K562 (cell line): ENCODE measurements around the gene KRT8. TPM values are rescaled to one million over a fixed set of nuclear protein-coding genes. Genes with fewer than 3 reads are reported as not detected.

ENCODE experiments used
- CBX2 ChIP-seq: fragments of 200-600 bp; sonication (generic); IDR thresholded peaks from one replicate; pipeline ENCODE4 v1.6.1; 2012; ENCODE audit warnings: mild to moderate bottlenecking, low read length, inconsistent platforms; ENCODE audit not compliant: insufficient read depth, poor library complexity, severe bottlenecking
- CC2D1A ChIP-seq: fragments of 450-650 bp; IDR thresholded peaks from 2 replicates; pipeline ENCODE4 v1.6.1; 2017; ENCODE audit warnings: mild to moderate bottlenecking
- DMBX1 ChIP-seq: fragments of 250-450 bp; sonication (Bioruptor Pico); IDR thresholded peaks from 2 replicates; pipeline ENCODE4 v1.8.0; 2022; ENCODE audit warnings: inconsistent platforms, mild to moderate bottlenecking, moderate library complexity, borderline replicate concordance
- EGR1 ChIP-seq: fragments of 450-650 bp; conservative IDR thresholded peaks from 2 replicates; pipeline ENCODE4 v1.6.1; 2017; ENCODE audit warnings: mild to moderate bottlenecking
- FOXP1 ChIP-seq: sonication (generic); formaldehyde crosslinking; IDR thresholded peaks from 2 replicates; pipeline ENCODE4 v1.8.0; 2022; ENCODE audit warnings: mild to moderate bottlenecking, missing genetic modification reagents
- GTF2A2 ChIP-seq: IDR thresholded peaks from 2 replicates; pipeline ENCODE4 v1.6.1; 2016; ENCODE audit warnings: mild to moderate bottlenecking, missing genetic modification characterization, missing compliant biosample characterization
- IRF2 ChIP-seq: sonication (generic); formaldehyde crosslinking; IDR thresholded peaks from 2 replicates; pipeline ENCODE4 v1.8.1; 2022; ENCODE audit warnings: mild to moderate bottlenecking, missing genetic modification reagents
- JUN ChIP-seq, 2 experiments: sonication (generic) in 1 of 2; formaldehyde crosslinking in 1 of 2; IDR thresholded peaks; 2 replicates each; pipeline versions ENCODE4 v1.6.1 to v1.8.0; 2012 to 2022; ENCODE audit warnings: borderline replicate concordance in 2 of 2, mild to moderate bottlenecking in 2 of 2, improper control_type of control experiment in 1 of 2, low read depth in 1 of 2, low read length in 1 of 2, missing genetic modification reagents in 1 of 2
- JUND ChIP-seq, 2 experiments: IDR thresholded peaks; 2 replicates in 1 of 2; 3 replicates in 1 of 2; pipeline ENCODE4 v1.6.1; 2011; ENCODE audit warnings: borderline replicate concordance in 2 of 2, low read depth in 2 of 2, low read length in 2 of 2, improper control_type of control experiment in 1 of 2, missing biosample characterization in 1 of 2, missing genetic modification characterization in 1 of 2, missing genetic modification reagents in 1 of 2
- KLF10 ChIP-seq: fragments of 250-450 bp; sonication (Bioruptor Pico); IDR thresholded peaks from 2 replicates; pipeline ENCODE4 v1.6.1; 2021; ENCODE audit warnings: matching md5 sums
- MAFK ChIP-seq: IDR thresholded peaks from 2 replicates; pipeline ENCODE4 v1.6.1; 2011; ENCODE audit warnings: low read length, improper control_type of control experiment
- MEIS2 ChIP-seq: fragments of 450-650 bp; IDR thresholded peaks from 2 replicates; pipeline ENCODE4 v1.6.1; 2014; ENCODE audit warnings: mild to moderate bottlenecking; ENCODE audit not compliant: partially characterized antibody
- PML ChIP-seq: IDR thresholded peaks from 2 replicates; pipeline ENCODE4 v1.6.1; 2012; ENCODE audit warnings: low read length, inconsistent platforms
- PRMT5 ChIP-seq: sonication (generic); formaldehyde crosslinking; IDR thresholded peaks from 2 replicates; pipeline ENCODE4 v1.5.0; 2020; ENCODE audit warnings: missing genetic modification reagents
- RAD21 ChIP-seq, 2 experiments: fragments of 250-450 bp in 1 of 2; fragments of 450-650 bp in 1 of 2; sonication (Bioruptor Pico) in 1 of 2; formaldehyde crosslinking in 1 of 2; IDR thresholded peaks in 1 of 2; conservative IDR thresholded peaks in 1 of 2; 2 replicates each; pipeline versions ENCODE4 v1.4.0 to v1.8.0; 2020 to 2022; ENCODE audit warnings: mild to moderate bottlenecking in 2 of 2, moderate library complexity in 1 of 2
- RB1 ChIP-seq: fragments of 450-650 bp; IDR thresholded peaks from 2 replicates; pipeline ENCODE4 v1.6.1; 2017; ENCODE audit warnings: low read depth, mild to moderate bottlenecking
- RBM15 ChIP-seq: fragments of 200-400 bp; formaldehyde crosslinking; IDR thresholded peaks from 2 replicates; pipeline ENCODE4 v1.6.1; 2018; ENCODE audit warnings: mild to moderate bottlenecking, low read length, moderate library complexity; ENCODE audit not compliant: insufficient read depth
- RCOR1 ChIP-seq, 2 experiments: IDR thresholded peaks; 2 replicates each; pipeline ENCODE4 v1.6.1; 2012; ENCODE audit warnings: low read depth in 2 of 2, low read length in 2 of 2, borderline replicate concordance in 1 of 2, improper control_type of control experiment in 1 of 2
- RUNX1 ChIP-seq: sonication (generic); IDR thresholded peaks from 2 replicates; pipeline ENCODE4 v1.6.1; 2016; ENCODE audit warnings: antibody characterized with exemption, low read depth
- SMARCA5 ChIP-seq: fragments of 450-650 bp; IDR thresholded peaks from 2 replicates; pipeline ENCODE4 v1.6.1; 2016
- TCF7L2 ChIP-seq: fragments of 150-350 bp; IDR thresholded peaks from 2 replicates; pipeline ENCODE4 v1.6.1; 2016; ENCODE audit warnings: low read depth, mild to moderate bottlenecking, low read length, moderate library complexity
- TEAD4 ChIP-seq, 2 experiments: sonication (generic) in 1 of 2; formaldehyde crosslinking in 1 of 2; IDR thresholded peaks; 2 replicates each; pipeline versions ENCODE4 v1.6.1 to v1.8.0; 2012 to 2022; ENCODE audit warnings: borderline replicate concordance in 1 of 2, inconsistent platforms in 1 of 2, low read length in 1 of 2, mild to moderate bottlenecking in 1 of 2, missing genetic modification reagents in 1 of 2
- TFAM ChIP-seq: fragments of 250-450 bp; sonication (Bioruptor Pico); conservative IDR thresholded peaks from 2 replicates; pipeline ENCODE4 v1.5.0; 2021; ENCODE audit warnings: mild to moderate bottlenecking, moderate library complexity
- WHSC1 ChIP-seq: IDR thresholded peaks from one replicate; pipeline ENCODE4 v1.6.1; 2012; ENCODE audit warnings: low read length, control low read depth, inconsistent platforms
- ZBTB7A ChIP-seq: IDR thresholded peaks from 2 replicates; pipeline ENCODE4 v1.6.1; 2011; ENCODE audit warnings: low read depth, mild to moderate bottlenecking, low read length, moderate library complexity, borderline replicate concordance; ENCODE audit not compliant: control insufficient read depth
- polyA plus RNA-seq, 8 experiments: library from polyadenylated mRNA; depleted of rRNA in 4 of 8; stranded (reverse) in 5 of 8; unstranded in 3 of 8; fragments of >200 nt; fragmentation: Nextera tagmentation in 2 of 8; fragmentation: Illumina TruSeq in 1 of 8; extraction: Ambion mirVana in 2 of 8; extraction: Trizol in 1 of 8; gene quantifications; 2 replicates each; pipeline versions ENCODE4 v1.2.1 to v1.2.3, GENCODE V29; 2011 to 2014; ENCODE audit warnings: inconsistent platforms in 1 of 8, missing spikeins in 1 of 8
- total RNA-seq, 7 experiments: library from RNA; depleted of rRNA in 6 of 7; stranded (reverse); fragments of >200 nt in 6 of 7; fragmentation: Illumina TruSeq in 2 of 7; extraction: Trizol in 2 of 7; gene quantifications; 2 replicates each; pipeline versions ENCODE4 v1.2.1 to v1.2.3, GENCODE V29; 2011 to 2021; ENCODE audit warnings: low replicate concordance in 1 of 7
- TF ChIP-seq, protein P1 (sequence below): fragments of 450-650 bp; formaldehyde crosslinking; IDR thresholded peaks from 2 replicates; pipeline ENCODE4 v1.4.0; 2020; ENCODE audit warnings: mild to moderate bottlenecking
- TF ChIP-seq, protein P2 (sequence below): fragments of 250-450 bp; sonication (Bioruptor Pico); IDR thresholded peaks from 2 replicates; pipeline ENCODE4 v1.8.0; 2021; ENCODE audit warnings: moderate library complexity, mild to moderate bottlenecking, inconsistent platforms

Gene KRT8
- total and polyA plus RNA-seq, 9 of the 15 experiments (the other 6 are each of a cell fraction or from before 2014, with no cell fraction given), result 41.5 to 661 (median 260) TPM

DNA sequence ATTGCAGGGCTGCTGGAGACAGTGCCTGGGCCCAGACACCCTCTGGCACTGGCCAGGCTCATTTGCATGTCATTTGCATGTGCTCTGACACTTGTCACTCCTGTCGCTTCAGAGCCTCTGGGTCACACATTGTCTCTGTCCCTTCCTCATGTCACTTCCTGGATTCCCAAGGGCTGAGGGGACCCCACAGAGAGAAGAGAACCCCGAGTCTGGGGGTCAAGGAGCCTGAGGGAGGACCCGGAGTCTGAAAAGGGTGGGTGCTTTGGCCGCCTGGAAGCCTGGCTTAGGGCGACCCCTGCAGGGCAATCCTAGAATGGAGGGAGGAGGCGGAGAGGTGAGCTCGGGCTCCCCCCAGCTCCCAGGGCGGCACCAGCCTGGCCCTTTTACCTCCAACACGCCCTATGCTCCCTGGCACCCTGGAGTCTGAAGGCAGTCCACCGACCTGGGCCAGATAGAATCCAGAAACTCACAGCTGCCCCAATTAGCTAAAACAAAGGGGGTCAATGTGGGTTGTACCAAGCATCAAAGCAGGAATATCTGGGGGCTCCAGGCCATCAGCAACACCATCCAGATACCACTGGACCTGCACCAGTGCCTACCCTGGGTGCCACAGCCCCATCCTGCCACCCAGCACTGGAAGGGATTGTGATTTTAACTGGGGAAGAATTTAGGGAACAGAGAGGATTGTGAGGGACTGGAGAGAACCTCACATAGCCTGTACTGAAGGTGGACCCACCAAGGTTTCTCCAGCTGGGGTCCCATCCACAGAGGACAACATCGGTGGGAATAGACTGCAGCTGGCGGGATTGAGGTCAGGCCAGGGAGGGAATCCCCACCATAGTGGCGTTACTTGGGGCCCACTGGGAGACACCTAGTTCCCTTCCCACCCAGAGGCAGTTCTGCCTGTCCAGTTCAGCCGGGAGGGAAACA is 34.2 kb downstream of the KRT8 start (continued):
- TF ChIP-seq RUNX1 (no peak), DMBX1 (no peak), MEIS2 (peak; percentile 37), SMARCA5 (no peak), PRMT5 (CRISPR knock-in tag) (no peak), ZBTB7A (peak; percentile 71; the same call in 1 of the 2 replicates), RCOR1 (IDR thresholded peaks at IDR 0.05; ENCODE audit: borderline replicate concordance in 1 of 2, low read depth in 2 of 2, low read length in 2 of 2) (peak in 1 of 2 experiments; percentile 44; a peak in 1 of 4 replicates), MAFK (peak; percentile 2; the same call in 1 of the 2 replicates), CBX2 (no peak), PML (no peak), WHSC1 (no peak), FOXP1 (CRISPR knock-in tag) (no peak), CC2D1A (peak; percentile 87), KLF10 (no peak), JUN (IDR thresholded peaks at IDR 0.05; ENCODE audit: borderline replicate concordance, low read depth, low read length) (no peak), JUN (CRISPR knock-in tag; IDR thresholded peaks at IDR 0.05; ENCODE audit: borderline replicate concordance) (no peak), IRF2 (CRISPR knock-in tag) (no peak), TEAD4 (IDR thresholded peaks at IDR 0.05; ENCODE audit: low read length) (no peak), TEAD4 (CRISPR knock-in tag; IDR thresholded peaks at IDR 0.05; ENCODE audit: borderline replicate concordance) (no peak), TFAM (CRISPR knock-in tag) (no peak), TCF7L2 (no peak), RAD21 (CRISPR knock-in tag; conservative IDR thresholded peaks at IDR 0.05 in 1 of 2, IDR thresholded peaks at IDR 0.05 in 1 of 2) (peak; percentile 98 to 99), EGR1 (peak; percentile 33; the same call in 1 of the 2 replicates), JUND (IDR thresholded peaks at IDR 0.05; ENCODE audit: borderline replicate concordance, low read depth, low read length) (peak; percentile 51; the same call in 1 of the 2 replicates), JUND (tag; IDR thresholded peaks at IDR 0.05; ENCODE audit: borderline replicate concordance, low read depth, low read length) (no peak), RBM15 (no peak), GTF2A2 (tag) (no peak), RB1 (peak; percentile 63; the same call in 1 of the 2 replicates)
- TF ChIP-seq, protein P1, sequence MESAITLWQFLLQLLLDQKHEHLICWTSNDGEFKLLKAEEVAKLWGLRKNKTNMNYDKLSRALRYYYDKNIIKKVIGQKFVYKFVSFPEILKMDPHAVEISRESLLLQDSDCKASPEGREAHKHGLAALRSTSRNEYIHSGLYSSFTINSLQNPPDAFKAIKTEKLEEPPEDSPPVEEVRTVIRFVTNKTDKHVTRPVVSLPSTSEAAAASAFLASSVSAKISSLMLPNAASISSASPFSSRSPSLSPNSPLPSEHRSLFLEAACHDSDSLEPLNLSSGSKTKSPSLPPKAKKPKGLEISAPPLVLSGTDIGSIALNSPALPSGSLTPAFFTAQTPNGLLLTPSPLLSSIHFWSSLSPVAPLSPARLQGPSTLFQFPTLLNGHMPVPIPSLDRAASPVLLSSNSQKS (CRISPR knock-in tag), result no peak
- TF ChIP-seq, protein P2, sequence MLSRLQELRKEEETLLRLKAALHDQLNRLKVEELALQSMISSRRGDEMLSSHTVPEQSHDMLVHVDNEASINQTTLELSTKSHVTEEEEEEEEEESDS (CRISPR knock-in tag), result no peak
